PC-3 (cell line): ENCODE data around the gene CTRL. TPM values are rescaled to one million over a fixed set of nuclear protein-coding genes. Genes with fewer than 3 reads are reported as not detected.
A peak's percentile ranks its signal among the peaks of the same experiment; 100 is the strongest.

Experiments
- ATAC-seq: fragments of 200-7000 bp; cut with Tn5 transposase; 2 replicates; pipeline ENCODE4 v1.9.1; 2020; ENCODE audit warnings: mild to moderate bottlenecking, moderate library complexity
- BruUV-seq: library from RNA; stranded (reverse); fragments of 400-500 nt; replicated peaks from 2 replicates; lab custom pipeline; 2021; lab: Mats Ljungman, UMichigan
- CTCF ChIA-PET: fragments of 300-600 bp; sonication (Branson Sonifier 250); formaldehyde crosslinking; loops from one replicate; lab custom pipeline; 2022; ENCODE audit warnings: antibody characterized with exemption; lab: Charles Lee
- POLR2A ChIA-PET: fragments of 300-600 bp; sonication (Branson Sonifier 250); formaldehyde crosslinking; loops from one replicate; lab custom pipeline; 2022; ENCODE audit warnings: antibody characterized with exemption; ENCODE audit not compliant: unreplicated experiment; lab: Charles Lee
- DNase-seq: peaks from one replicate; pipeline ENCODE4 v3.0.0-alpha.2; 2015
- H2AFZ ChIP-seq: fragments of 300-600 bp; sonication (generic); 2 replicates; pipeline ENCODE4 v1.6.0; 2016; ENCODE audit warnings: antibody characterized with exemption, low read length
- H3F3A ChIP-seq: fragments of 300-600 bp; sonication (generic); one replicate; pipeline ENCODE4 v1.6.0; 2017; ENCODE audit warnings: antibody characterized with exemption, low read length, control low read depth, mild to moderate bottlenecking; ENCODE audit not compliant: unreplicated experiment
- H3K27ac ChIP-seq: fragments of 300-600 bp; sonication (generic); 2 replicates; pipeline ENCODE4 v1.5.1; 2016; ENCODE audit warnings: mild to moderate bottlenecking, low read length
- H3K27me3 ChIP-seq: fragments of 300-600 bp; sonication (generic); 2 replicates; pipeline ENCODE4 v1.6.1; 2016; ENCODE audit warnings: low read length, mixed read lengths
- H3K36me3 ChIP-seq: fragments of 300-600 bp; sonication (generic); 2 replicates; pipeline ENCODE4 v1.6.1; 2016; ENCODE audit warnings: low read depth, mixed run types, low read length, mixed read lengths
- H3K4me1 ChIP-seq: fragments of 300-600 bp; sonication (generic); 2 replicates; pipeline ENCODE4 v1.5.1; 2016; ENCODE audit warnings: low read length; ENCODE audit not compliant: insufficient read depth
- H3K4me2 ChIP-seq: fragments of 300-600 bp; sonication (generic); 2 replicates; pipeline ENCODE4 v1.6.0; 2016; ENCODE audit warnings: low read length
- H3K4me3 ChIP-seq: fragments of 300-600 bp; sonication (generic); 2 replicates; pipeline ENCODE4 v1.5.1; 2016; ENCODE audit warnings: mild to moderate bottlenecking, low read length, mixed read lengths
- H3K79me2 ChIP-seq: fragments of 300-600 bp; sonication (generic); 2 replicates; pipeline ENCODE4 v1.6.1; 2017; ENCODE audit warnings: low read length, mixed read lengths
- H3K9ac ChIP-seq: fragments of 300-600 bp; sonication (generic); 2 replicates; pipeline ENCODE4 v1.6.0; 2016; ENCODE audit warnings: mild to moderate bottlenecking, low read length
- H3K9me2 ChIP-seq: fragments of 300-600 bp; sonication (generic); replicated peaks from 2 replicates; pipeline ENCODE4 v1.6.1; 2016; ENCODE audit warnings: mixed run types, low read length, mixed read lengths
- H3K9me3 ChIP-seq: fragments of 300-600 bp; sonication (generic); 2 replicates; pipeline ENCODE4 v1.6.1; 2016; ENCODE audit warnings: low read length, mixed read lengths
- H4K20me1 ChIP-seq: fragments of 300-600 bp; sonication (generic); 2 replicates; pipeline ENCODE4 v1.6.1; 2016; ENCODE audit warnings: low read length, mixed read lengths
- EZH2 ChIP-seq: fragments of 300-600 bp; sonication (generic); IDR thresholded peaks from one replicate; pipeline ENCODE4 v1.6.1; 2017; ENCODE audit warnings: antibody characterized with exemption, mild to moderate bottlenecking, low read length; ENCODE audit not compliant: unreplicated experiment
- EZH2phosphoT487 ChIP-seq: fragments of 300-600 bp; sonication (generic); IDR thresholded peaks from 2 replicates; pipeline ENCODE4 v1.6.1; 2018; ENCODE audit warnings: mild to moderate bottlenecking, antibody characterized with exemption, low read length, borderline replicate concordance
- intact Hi-C: fragments of 100-400 bp; cut with micrococcal nuclease; formaldehyde crosslinking; loops from 2 replicates; pipeline ENCODE4 v1.9.0; 2023
- total RNA-seq: library from RNA; depleted of rRNA; stranded (reverse); fragments of >200 nt; gene quantifications from 2 replicates; pipeline ENCODE4 v1.2.3, GENCODE V29; 2014
- TF ChIP-seq, protein P1 (sequence below): fragments of 300-600 bp; sonication (generic); conservative IDR thresholded peaks from 2 replicates; pipeline ENCODE4 v1.5.1; 2017; ENCODE audit warnings: antibody characterized with exemption, low read depth, mild to moderate bottlenecking, low read length

CTRL gene
- total RNA-seq, 1 experiment from 2014 or later: 1.6 TPM

DNA sequence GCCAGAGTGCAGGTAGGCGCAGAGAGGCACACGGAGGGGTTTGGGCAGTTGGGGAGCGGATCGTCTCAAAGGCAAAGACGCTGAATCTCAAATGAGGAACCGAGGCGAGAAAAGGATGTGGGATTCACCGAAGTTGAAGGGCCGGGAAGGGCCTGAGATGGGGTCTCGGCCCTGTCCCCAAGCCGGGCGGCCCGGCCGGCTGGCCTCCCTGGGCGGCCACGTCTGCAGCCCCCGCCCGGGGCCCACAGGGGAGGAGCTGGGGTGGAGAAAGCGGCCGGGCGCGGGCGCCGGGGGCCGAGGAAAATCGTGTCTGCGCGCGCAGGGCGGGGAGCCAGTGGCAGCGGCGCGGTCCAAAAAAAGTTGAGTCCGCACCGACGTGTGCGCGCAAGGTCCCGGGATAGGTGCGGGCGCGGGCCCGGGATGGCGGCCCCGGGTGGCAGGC lies 36.3 kb upstream of the CTRL start:
- ATAC-seq (peak; percentile 42), DNase-seq (peak; percentile 18)
- ChIA-PET CTCF (no interaction called here), POLR2A (interaction anchor here (0.5 kb wide), 1 partner anchor 130 kb away, joined by 3 read pairs; no protein-coding TSS in a partner anchor)
- Histone ChIP-seq H3K27me3 (no peaks in the 10 kb centered on the region), H3K9me3 (no peaks in the 10 kb centered on the region), H3K9me2 (no peaks in the 10 kb centered on the region), H3K36me3 (no peaks in the 10 kb centered on the region), H3K4me1 (peaks cover 17% of the 10 kb centered on the region), H3K27ac (no peak overlapping the region), H3K9ac (peak overlapping the region; percentile 81), H2AFZ (peak overlapping the region; percentile 92), H3K79me2 (peaks cover 29% of the 10 kb centered on the region), H3K4me2 (peak overlapping the region; percentile 95), H3K4me3 (peak overlapping the region; percentile 94), H3F3A (no peaks in the 10 kb centered on the region), H4K20me1 (no peaks in the 10 kb centered on the region)
- intact Hi-C loops: no loop called here
- TF ChIP-seq, protein P1, sequence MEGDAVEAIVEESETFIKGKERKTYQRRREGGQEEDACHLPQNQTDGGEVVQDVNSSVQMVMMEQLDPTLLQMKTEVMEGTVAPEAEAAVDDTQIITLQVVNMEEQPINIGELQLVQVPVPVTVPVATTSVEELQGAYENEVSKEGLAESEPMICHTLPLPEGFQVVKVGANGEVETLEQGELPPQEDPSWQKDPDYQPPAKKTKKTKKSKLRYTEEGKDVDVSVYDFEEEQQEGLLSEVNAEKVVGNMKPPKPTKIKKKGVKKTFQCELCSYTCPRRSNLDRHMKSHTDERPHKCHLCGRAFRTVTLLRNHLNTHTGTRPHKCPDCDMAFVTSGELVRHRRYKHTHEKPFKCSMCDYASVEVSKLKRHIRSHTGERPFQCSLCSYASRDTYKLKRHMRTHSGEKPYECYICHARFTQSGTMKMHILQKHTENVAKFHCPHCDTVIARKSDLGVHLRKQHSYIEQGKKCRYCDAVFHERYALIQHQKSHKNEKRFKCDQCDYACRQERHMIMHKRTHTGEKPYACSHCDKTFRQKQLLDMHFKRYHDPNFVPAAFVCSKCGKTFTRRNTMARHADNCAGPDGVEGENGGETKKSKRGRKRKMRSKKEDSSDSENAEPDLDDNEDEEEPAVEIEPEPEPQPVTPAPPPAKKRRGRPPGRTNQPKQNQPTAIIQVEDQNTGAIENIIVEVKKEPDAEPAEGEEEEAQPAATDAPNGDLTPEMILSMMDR: no peak
- TF ChIP-seq EZH2phosphoT487: no peak
- no peak for TF ChIP-seq EZH2
- no TSS peak for BruUV-seq

DNA sequence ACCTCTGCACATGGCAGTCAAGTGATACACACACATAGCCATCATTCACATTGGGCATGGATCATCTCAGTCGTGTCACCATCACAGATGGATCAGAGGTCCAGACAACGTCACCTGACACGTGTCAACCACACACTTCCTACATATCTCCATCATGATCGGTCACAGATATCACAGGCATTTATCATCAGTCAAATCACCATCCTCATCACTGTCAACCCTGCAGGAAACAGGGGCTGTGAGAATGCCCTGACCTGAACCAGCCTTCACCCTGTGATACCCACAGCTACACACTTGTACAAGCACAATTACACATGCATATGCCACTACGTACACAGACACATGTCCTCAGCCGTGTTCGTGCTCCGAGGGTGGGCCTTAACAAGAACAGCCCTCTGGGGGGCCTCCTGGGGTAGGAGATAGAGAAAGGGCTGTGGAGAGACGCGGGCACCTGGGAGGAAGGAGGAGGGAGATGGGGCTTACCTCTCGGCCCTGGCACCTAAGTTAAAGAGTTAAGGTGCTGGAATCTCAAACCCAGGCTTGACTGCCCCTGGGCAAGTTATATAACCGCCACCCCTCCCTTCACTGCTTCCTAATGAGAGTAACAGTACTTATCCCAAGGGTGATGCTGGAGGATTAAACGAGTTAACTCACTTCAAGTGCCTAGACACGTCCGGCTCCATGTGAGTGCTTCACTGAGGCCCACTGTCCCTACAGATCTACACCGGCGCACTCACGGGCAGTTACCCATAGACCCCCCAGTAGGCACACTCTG lies 35.7 kb upstream of the CTRL start:
- DNase-seq (peak; percentile 11), ATAC-seq (peak; percentile 5)
- Histone ChIP-seq H3K79me2 (peaks cover 29% of the 10 kb centered on the region), H4K20me1 (no peaks in the 10 kb centered on the region), H3K36me3 (no peaks in the 10 kb centered on the region; the same call in 1 of the 2 replicates), H3K4me2 (peak overlapping the region; percentile 95), H3K4me1 (peaks cover 17% of the 10 kb centered on the region), H3K27ac (no peak overlapping the region), H2AFZ (peak overlapping the region; percentile 92), H3F3A (no peaks in the 10 kb centered on the region), H3K4me3 (peak overlapping the region; percentile 94), H3K9ac (peak overlapping the region; percentile 81), H3K9me2 (no peaks in the 10 kb centered on the region), H3K9me3 (no peaks in the 10 kb centered on the region), H3K27me3 (no peaks in the 10 kb centered on the region)
- TF ChIP-seq EZH2phosphoT487 (no peak), EZH2 (no peak)
- BruUV-seq: TSS peak; percentile 66
- ChIA-PET POLR2A (interaction anchor here (0.5 kb wide), 1 partner anchor 129 kb away, joined by 3 read pairs; no protein-coding TSS in a partner anchor), CTCF (no interaction called here)
- intact Hi-C loops: no loop called here

DNA sequence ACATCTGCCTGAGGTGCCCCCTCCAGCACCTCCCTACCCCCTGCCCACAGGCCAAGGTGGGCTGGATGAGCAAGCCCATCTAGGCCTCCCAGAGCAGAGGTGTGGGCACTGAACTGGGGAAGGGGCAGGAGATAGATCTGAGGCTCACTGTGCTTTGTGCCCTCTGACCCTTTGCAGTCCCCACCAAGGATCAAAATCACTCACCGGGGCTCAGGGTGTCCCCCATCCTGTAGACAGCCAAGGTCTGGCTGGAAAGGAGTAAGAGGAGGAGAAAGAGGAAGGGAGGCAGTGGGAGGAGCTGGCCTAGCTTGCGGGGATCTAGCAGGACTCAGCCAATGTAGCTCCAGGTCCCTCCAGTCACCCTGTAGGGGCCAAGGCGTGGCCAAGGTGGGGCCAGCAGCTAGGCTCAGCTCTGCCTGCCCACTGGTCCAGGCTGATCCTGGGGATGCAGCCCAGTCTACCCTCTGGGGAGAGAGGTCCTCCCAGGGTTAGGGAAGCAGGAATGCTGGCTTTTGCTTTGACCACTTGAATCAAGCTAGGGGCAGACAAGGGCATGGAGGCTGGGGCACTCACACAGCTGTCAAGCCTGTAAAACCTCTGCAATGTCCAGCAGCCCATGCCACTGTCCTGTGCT lies 35.0 kb upstream of the CTRL start:
- Histone ChIP-seq H3K4me1 (peaks cover 17% of the 10 kb centered on the region), H3K79me2 (peaks cover 29% of the 10 kb centered on the region), H3K27ac (no peak overlapping the region), H3F3A (no peaks in the 10 kb centered on the region), H3K4me2 (peak overlapping the region; percentile 95), H3K9ac (no peak overlapping the region), H2AFZ (no peak overlapping the region), H3K4me3 (peak overlapping the region; percentile 94), H3K27me3 (no peaks in the 10 kb centered on the region), H4K20me1 (no peaks in the 10 kb centered on the region), H3K9me3 (no peaks in the 10 kb centered on the region), H3K36me3 (no peaks in the 10 kb centered on the region; the same call in 1 of the 2 replicates), H3K9me2 (no peaks in the 10 kb centered on the region)
- no TSS peak for BruUV-seq
- ATAC-seq (no peak), DNase-seq (no peak)
- TF ChIP-seq EZH2: no peak
- TF ChIP-seq, protein P1: no peak
- no peak for TF ChIP-seq EZH2phosphoT487
- ChIA-PET POLR2A (no interaction called here), CTCF (no interaction called here)
- intact Hi-C loops: no loop called here
